ENCODE measurements around the gene SMARCAD1. TPM values are rescaled to one million over a fixed set of nuclear protein-coding genes. Genes with fewer than 3 reads are reported as not detected.
A peak's percentile ranks its signal among the peaks of the same experiment; 100 is the strongest.

Gene SMARCAD1
- total RNA-seq, 2 experiments from 2014 or later: 10.7 TPM

- H3K27me3 ChIP-seq (ENCODE audit: control insufficient read depth in 1 of 2, insufficient read depth in 2 of 2, low read length in 2 of 2): no peaks in the 10 kb centered on the region
- DNase-seq (no peak), ATAC-seq (ENCODE audit: poor library complexity) (no peak)
- H3K4me3 Mint-ChIP-seq: no peak overlapping the region
- no peaks in the 10 kb centered on the region for H3K36me3 Mint-ChIP-seq (ENCODE audit: low read depth)
- no peak overlapping the region for H3K27ac ChIP-seq (ENCODE audit: low read depth in 1 of 2, low read length in 2 of 2)
- no peaks in the 10 kb centered on the region for H3K27me3 Mint-ChIP-seq
- no peaks in the 10 kb centered on the region for H3K4me1 ChIP-seq (ENCODE audit: insufficient read depth, low read length)
- no peaks in the 10 kb centered on the region for H3K36me3 ChIP-seq (ENCODE audit: insufficient read depth, low read length)
- no peak for TF ChIP-seq CTCF (IDR thresholded peaks at IDR 0.05)
- H3K9me3 ChIP-seq (ENCODE audit: control insufficient read depth in 1 of 2, insufficient read depth in 1 of 2, low read length in 2 of 2): no peaks in the 10 kb centered on the region
- no peaks in the 10 kb centered on the region for H3K4me1 Mint-ChIP-seq (ENCODE audit: low read depth)
- ChIA-PET CTCF (no interaction called here), POLR2A (no interaction called here)
- intact Hi-C loops (cut with DNase I, micrococcal nuclease): loop anchor here in 1 of 2 experiments (5.0 kb wide), 1 partner anchor 90 kb away; no protein-coding TSS in a partner anchor
- H3K9me3 Mint-ChIP-seq: no peaks in the 10 kb centered on the region
- H3K4me3 ChIP-seq (ENCODE audit: low read length): no peak overlapping the region
- H3K27ac Mint-ChIP-seq: no peak overlapping the region
These were observed 94.5 kb downstream of the SMARCAD1 start for GRCh38 chr4:94302191-94302590.

GRCh38 chr4:94304365-94304971, 96.8 kb downstream of the SMARCAD1 start:
- Mint-ChIP-seq H3K27me3 (no peaks in the 10 kb centered on the region), H3K4me3 (no peak overlapping the region), H3K4me1 (ENCODE audit: low read depth) (no peaks in the 10 kb centered on the region), H3K9me3 (no peaks in the 10 kb centered on the region), H3K36me3 (ENCODE audit: low read depth) (no peaks in the 10 kb centered on the region), H3K27ac (no peak overlapping the region)
- no peaks in the 10 kb centered on the region for H3K36me3 ChIP-seq (ENCODE audit: insufficient read depth, low read length)
- ChIA-PET POLR2A (no interaction called here), CTCF (no interaction called here)
- no peaks in the 10 kb centered on the region for H3K27me3 ChIP-seq (ENCODE audit: control insufficient read depth in 1 of 2, insufficient read depth in 2 of 2, low read length in 2 of 2)
- H3K4me1 ChIP-seq (ENCODE audit: insufficient read depth, low read length): no peaks in the 10 kb centered on the region
- H3K4me3 ChIP-seq (ENCODE audit: low read length): no peak overlapping the region
- TF ChIP-seq CTCF (IDR thresholded peaks at IDR 0.05): peak; percentile 62
- ATAC-seq (ENCODE audit: poor library complexity): no peak
- no peaks in the 10 kb centered on the region for H3K9me3 ChIP-seq (ENCODE audit: control insufficient read depth in 1 of 2, insufficient read depth in 1 of 2, low read length in 2 of 2)
- H3K27ac ChIP-seq (ENCODE audit: low read depth in 1 of 2, low read length in 2 of 2): no peak overlapping the region
- DNase-seq: peak in 4 of 14 experiments; percentile 9 to 49 (median 29)
- intact Hi-C loops (cut with DNase I, micrococcal nuclease): loop anchor here (1.0 to 5.0 kb wide), 3 partner anchors 86 to 292 kb away; no protein-coding TSS in a partner anchor

- TF ChIP-seq CTCF (IDR thresholded peaks at IDR 0.05): no peak
- H3K4me3 Mint-ChIP-seq: no peak overlapping the region
- Histone ChIP-seq H3K4me1 (ENCODE audit: insufficient read depth, low read length) (no peaks in the 10 kb centered on the region), H3K9me3 (ENCODE audit: control insufficient read depth in 1 of 2, insufficient read depth in 1 of 2, low read length in 2 of 2) (no peaks in the 10 kb centered on the region), H3K27me3 (ENCODE audit: control insufficient read depth in 1 of 2, insufficient read depth in 2 of 2, low read length in 2 of 2) (no peaks in the 10 kb centered on the region), H3K36me3 (ENCODE audit: insufficient read depth, low read length) (no peaks in the 10 kb centered on the region), H3K4me3 (ENCODE audit: low read length) (no peak overlapping the region), H3K27ac (ENCODE audit: low read depth in 1 of 2, low read length in 2 of 2) (no peak overlapping the region)
- ChIA-PET POLR2A (no interaction called here), CTCF (no interaction called here)
- H3K4me1 Mint-ChIP-seq (ENCODE audit: low read depth): no peaks in the 10 kb centered on the region
- no peaks in the 10 kb centered on the region for H3K27me3 Mint-ChIP-seq
- H3K27ac Mint-ChIP-seq: no peak overlapping the region
- intact Hi-C loops (cut with DNase I, micrococcal nuclease): loop anchor here (2.0 to 5.0 kb wide), 2 partner anchors 85 to 292 kb away; no protein-coding TSS in a partner anchor
- no peaks in the 10 kb centered on the region for H3K9me3 Mint-ChIP-seq
- ATAC-seq (ENCODE audit: poor library complexity) (no peak), DNase-seq (no peak)
- H3K36me3 Mint-ChIP-seq (ENCODE audit: low read depth): no peaks in the 10 kb centered on the region
These were observed 98.0 kb downstream of the SMARCAD1 start for GRCh38 chr4:94305466-94306225.

Data from CD4-positive, alpha-beta T cell (primary cell).